GM12875 (cell line): Measurements from ENCODE around the gene GPX7.
"Not testable (repeated sequence)": the region's sequence is repeated elsewhere in the genome, so short reads cannot be mapped to it uniquely, and the experiment has no call there.

Source experiments
- H3K4me3 ChIP-seq: one replicate; pipeline ENCODE4 v1.5.1; 2011; ENCODE audit warnings: low read depth, low read length, control low read depth
- CTCF ChIP-seq: IDR thresholded peaks from 2 replicates; pipeline ENCODE4 v1.5.1; 2011; ENCODE audit warnings: low read depth, mild to moderate bottlenecking, control low read depth, inconsistent platforms, low read length, moderate library complexity, borderline replicate concordance; ENCODE audit not compliant: insufficient read depth

The GPX7 gene

GRCh38 chr1:52574594-52574993 lies 27.6 kb upstream of the GPX7 start:
- no peak overlapping the region for H3K4me3 ChIP-seq
- TF ChIP-seq CTCF = no peak

- TF ChIP-seq CTCF = no peak
These were observed 26.1 kb upstream of the GPX7 start for GRCh38 chr1:52576074-52576473.

GRCh38 chr1:52578066-52578465 lies 24.1 kb upstream of the GPX7 start:
- H3K4me3 ChIP-seq = not testable (repeated sequence)

More at GRCh38 chr1:52576074-52576473, 26.1 kb upstream of the GPX7 start:
- H3K4me3 ChIP-seq = no peak overlapping the region

- no peak overlapping the region for H3K4me3 ChIP-seq
- TF ChIP-seq CTCF = no peak
These were observed 22.8 kb upstream of the GPX7 start for GRCh38 chr1:52579415-52579814.

- TF ChIP-seq CTCF = no peak
- H3K4me3 ChIP-seq = no peak overlapping the region
These were observed 21.9 kb upstream of the GPX7 start for GRCh38 chr1:52580283-52580682.

- no peak for TF ChIP-seq CTCF
- no peak overlapping the region for H3K4me3 ChIP-seq
These were observed 20.0 kb upstream of the GPX7 start for GRCh38 chr1:52582116-52582696.

- no peak for TF ChIP-seq CTCF
- no peak overlapping the region for H3K4me3 ChIP-seq
These were observed 16.7 kb upstream of the GPX7 start for GRCh38 chr1:52585474-52585873.

- no peak overlapping the region for H3K4me3 ChIP-seq
- TF ChIP-seq CTCF = no peak
These were observed 14.1 kb upstream of the GPX7 start for GRCh38 chr1:52588027-52588426.
